ENCODE data around the gene ZNF783.

DNA sequence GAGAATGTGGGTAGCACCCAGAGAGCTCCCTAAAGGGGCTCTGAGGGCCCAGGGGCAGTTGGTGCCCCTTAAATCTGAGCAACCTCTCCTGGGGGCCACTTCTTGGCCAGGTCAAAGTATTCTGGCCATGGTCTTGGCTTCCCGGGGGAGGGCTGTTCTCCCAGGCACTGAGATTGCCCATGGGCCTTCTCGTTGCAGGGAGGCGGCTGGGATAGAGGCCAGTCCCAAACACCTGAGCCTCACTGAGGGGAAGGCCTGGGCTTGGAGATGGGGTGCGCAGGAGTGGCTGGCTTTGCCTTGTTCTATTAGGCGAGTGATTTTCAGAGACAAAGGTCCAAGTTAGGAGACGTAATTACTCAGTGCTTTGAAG, 33.5 kb downstream of the ZNF783 start:
- TF ChIP-seq, protein P1, sequence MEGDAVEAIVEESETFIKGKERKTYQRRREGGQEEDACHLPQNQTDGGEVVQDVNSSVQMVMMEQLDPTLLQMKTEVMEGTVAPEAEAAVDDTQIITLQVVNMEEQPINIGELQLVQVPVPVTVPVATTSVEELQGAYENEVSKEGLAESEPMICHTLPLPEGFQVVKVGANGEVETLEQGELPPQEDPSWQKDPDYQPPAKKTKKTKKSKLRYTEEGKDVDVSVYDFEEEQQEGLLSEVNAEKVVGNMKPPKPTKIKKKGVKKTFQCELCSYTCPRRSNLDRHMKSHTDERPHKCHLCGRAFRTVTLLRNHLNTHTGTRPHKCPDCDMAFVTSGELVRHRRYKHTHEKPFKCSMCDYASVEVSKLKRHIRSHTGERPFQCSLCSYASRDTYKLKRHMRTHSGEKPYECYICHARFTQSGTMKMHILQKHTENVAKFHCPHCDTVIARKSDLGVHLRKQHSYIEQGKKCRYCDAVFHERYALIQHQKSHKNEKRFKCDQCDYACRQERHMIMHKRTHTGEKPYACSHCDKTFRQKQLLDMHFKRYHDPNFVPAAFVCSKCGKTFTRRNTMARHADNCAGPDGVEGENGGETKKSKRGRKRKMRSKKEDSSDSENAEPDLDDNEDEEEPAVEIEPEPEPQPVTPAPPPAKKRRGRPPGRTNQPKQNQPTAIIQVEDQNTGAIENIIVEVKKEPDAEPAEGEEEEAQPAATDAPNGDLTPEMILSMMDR (IDR thresholded peaks at IDR 0.05; ENCODE audit: insufficient read depth, low read length, poor library complexity, severe bottlenecking) = no peak
- no peak for TF ChIP-seq EZH2phosphoT487 (conservative IDR thresholded peaks at IDR 0.05; ENCODE audit: low read length)

Data from SU-DHL-6 (cell line).